ENCODE data around the gene WDFY3. TPM values are rescaled to one million over a fixed set of nuclear protein-coding genes. Genes with fewer than 3 reads are reported as not detected.

WDFY3 gene
- polyA plus RNA-seq, 1 donor, result 18.6 TPM

GRCh38 chr4:84792366-84793301 lies 173.9 kb downstream of the WDFY3 start:
- DNase-seq (ENCODE audit: low read depth), result no peak

GRCh38 chr4:84790769-84791565 lies 175.5 kb downstream of the WDFY3 start:
- DNase-seq (ENCODE audit: low read depth), result no peak

GRCh38 chr4:84786478-84786877 lies 180.0 kb downstream of the WDFY3 start:
- DNase-seq (ENCODE audit: low read depth), result no peak

GRCh38 chr4:84782517-84782916 lies 184.0 kb downstream of the WDFY3 start:
- no peak for DNase-seq (ENCODE audit: low read depth)

GRCh38 chr4:84780719-84781118 lies 185.8 kb downstream of the WDFY3 start:
- DNase-seq (ENCODE audit: low read depth), result no peak

- DNase-seq (ENCODE audit: low read depth), result no peak
Measured at GRCh38 chr4:84778041-84778440, 188.4 kb downstream of the WDFY3 start.

GRCh38 chr4:84767168-84767567 lies 199.3 kb downstream of the WDFY3 start:
- no peak for DNase-seq (ENCODE audit: low read depth)

GRCh38 chr4:84753321-84753972 lies 213.0 kb downstream of the WDFY3 start:
- no peak for DNase-seq (ENCODE audit: low read depth)

- no peak for DNase-seq (ENCODE audit: low read depth)
Measured at GRCh38 chr4:84751707-84752106, 214.8 kb downstream of the WDFY3 start.

GRCh38 chr4:84750960-84751283 lies 215.6 kb downstream of the WDFY3 start:
- no peak for DNase-seq (ENCODE audit: low read depth)

- peak; percentile 35 for DNase-seq (ENCODE audit: low read depth)
Measured at GRCh38 chr4:84750260-84750959, 216.1 kb downstream of the WDFY3 start.

- no peak for DNase-seq (ENCODE audit: low read depth)
Measured at GRCh38 chr4:84740057-84740456, 226.4 kb downstream of the WDFY3 start.

- DNase-seq (ENCODE audit: low read depth), result no peak
Measured at GRCh38 chr4:84738622-84739021, 227.9 kb downstream of the WDFY3 start.

GRCh38 chr4:84737656-84738055 lies 228.8 kb downstream of the WDFY3 start:
- no peak for DNase-seq (ENCODE audit: low read depth)

GRCh38 chr4:84734037-84734436 lies 232.5 kb downstream of the WDFY3 start:
- no peak for DNase-seq (ENCODE audit: low read depth)

GRCh38 chr4:84733343-84734033 lies 233.0 kb downstream of the WDFY3 start:
- DNase-seq (ENCODE audit: low read depth), result no peak

GRCh38 chr4:84730375-84730774 lies 236.1 kb downstream of the WDFY3 start:
- DNase-seq (ENCODE audit: low read depth), result no peak

GRCh38 chr4:84727491-84727890 lies 239.0 kb downstream of the WDFY3 start:
- no peak for DNase-seq (ENCODE audit: low read depth)

GRCh38 chr4:84726356-84726755 lies 240.1 kb downstream of the WDFY3 start:
- DNase-seq (ENCODE audit: low read depth), result no peak

- DNase-seq (ENCODE audit: low read depth), result no peak
Measured at GRCh38 chr4:84722720-84723119, 243.8 kb downstream of the WDFY3 start.

GRCh38 chr4:84719115-84719514 lies 247.4 kb downstream of the WDFY3 start:
- no peak for DNase-seq (ENCODE audit: low read depth)
